ENCODE measurements around the gene FBXW11. TPM values are rescaled to one million over a fixed set of nuclear protein-coding genes. Genes with fewer than 3 reads are reported as not detected.

Gene FBXW11
- total and polyA plus RNA-seq, 10 of the 15 experiments (the other 5 are each of a cell fraction or from before 2014, with no cell fraction given), result 4.3 to 61.5 (median 40.0) TPM

DNA sequence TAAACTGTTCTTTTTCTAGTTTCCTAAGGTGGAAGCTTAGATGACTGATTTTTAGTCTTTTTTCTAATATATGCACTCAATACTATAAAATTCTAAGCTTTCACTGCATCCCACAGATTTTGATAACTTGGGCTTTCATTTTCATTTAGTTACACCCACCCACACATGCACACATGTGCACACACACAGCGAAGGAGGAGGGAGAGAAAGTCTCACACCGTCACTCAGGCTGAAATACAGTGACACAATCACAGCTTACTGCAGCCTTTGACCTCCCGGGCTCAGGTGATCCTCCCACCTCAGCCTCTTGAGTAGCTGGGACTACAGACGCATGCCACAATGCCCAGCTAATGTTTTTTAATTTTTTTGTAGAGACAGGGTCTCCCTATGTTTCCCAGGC, 124.3 kb downstream of the FBXW11 start (continued):
- TF ChIP-seq, protein P1, sequence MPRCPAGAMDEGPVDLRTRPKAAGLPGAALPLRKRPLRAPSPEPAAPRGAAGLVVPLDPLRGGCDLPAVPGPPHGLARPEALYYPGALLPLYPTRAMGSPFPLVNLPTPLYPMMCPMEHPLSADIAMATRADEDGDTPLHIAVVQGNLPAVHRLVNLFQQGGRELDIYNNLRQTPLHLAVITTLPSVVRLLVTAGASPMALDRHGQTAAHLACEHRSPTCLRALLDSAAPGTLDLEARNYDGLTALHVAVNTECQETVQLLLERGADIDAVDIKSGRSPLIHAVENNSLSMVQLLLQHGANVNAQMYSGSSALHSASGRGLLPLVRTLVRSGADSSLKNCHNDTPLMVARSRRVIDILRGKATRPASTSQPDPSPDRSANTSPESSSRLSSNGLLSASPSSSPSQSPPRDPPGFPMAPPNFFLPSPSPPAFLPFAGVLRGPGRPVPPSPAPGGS (IDR thresholded peaks at IDR 0.05; ENCODE audit: borderline replicate concordance, insufficient read depth, low read depth, low read length, poor library complexity, severe bottlenecking), result no peak
- no peak for TF ChIP-seq SMAD5 (IDR thresholded peaks at IDR 0.05; ENCODE audit: low read depth)
- TF ChIP-seq, protein P2, sequence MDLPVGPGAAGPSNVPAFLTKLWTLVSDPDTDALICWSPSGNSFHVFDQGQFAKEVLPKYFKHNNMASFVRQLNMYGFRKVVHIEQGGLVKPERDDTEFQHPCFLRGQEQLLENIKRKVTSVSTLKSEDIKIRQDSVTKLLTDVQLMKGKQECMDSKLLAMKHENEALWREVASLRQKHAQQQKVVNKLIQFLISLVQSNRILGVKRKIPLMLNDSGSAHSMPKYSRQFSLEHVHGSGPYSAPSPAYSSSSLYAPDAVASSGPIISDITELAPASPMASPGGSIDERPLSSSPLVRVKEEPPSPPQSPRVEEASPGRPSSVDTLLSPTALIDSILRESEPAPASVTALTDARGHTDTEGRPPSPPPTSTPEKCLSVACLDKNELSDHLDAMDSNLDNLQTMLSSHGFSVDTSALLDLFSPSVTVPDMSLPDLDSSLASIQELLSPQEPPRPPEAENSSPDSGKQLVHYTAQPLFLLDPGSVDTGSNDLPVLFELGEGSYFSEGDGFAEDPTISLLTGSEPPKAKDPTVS (IDR thresholded peaks at IDR 0.05; ENCODE audit: low read depth, low read length), result no peak
- no peak for TF ChIP-seq RAD21 (IDR thresholded peaks at IDR 0.05; ENCODE audit: insufficient read depth, low read depth, low read length)
- no peak for TF ChIP-seq FOS (IDR thresholded peaks at IDR 0.05; ENCODE audit: borderline replicate concordance, extremely low read depth, insufficient read length)
- no peak for TF ChIP-seq NR2C2 (IDR thresholded peaks at IDR 0.05; ENCODE audit: borderline replicate concordance, control insufficient read depth, insufficient read length, low read depth)
- no peak for TF ChIP-seq CREM (IDR thresholded peaks at IDR 0.05; ENCODE audit: low read depth)

DNA sequence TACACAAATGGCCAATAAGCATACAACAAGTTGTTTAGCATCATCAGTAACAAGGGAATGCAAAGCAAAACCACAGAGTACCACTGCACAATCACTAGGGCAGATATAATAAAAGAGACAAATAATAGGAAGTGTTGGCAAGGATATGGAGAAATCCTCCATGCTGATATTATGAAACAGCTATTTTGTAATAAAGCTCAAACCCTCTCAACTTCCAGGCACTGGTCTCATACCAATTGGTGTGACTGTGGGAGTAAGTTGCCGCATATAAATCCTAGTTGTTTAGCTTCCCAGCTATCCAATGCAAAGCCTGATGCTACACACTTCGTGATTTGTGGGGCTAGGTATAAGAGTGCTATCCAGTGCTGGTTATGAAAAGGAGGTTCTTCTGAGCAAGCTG, 132.2 kb downstream of the FBXW11 start:
- Histone ChIP-seq H3K27ac (ENCODE audit: control insufficient read depth, insufficient read depth) (no peak overlapping the region), H2AFZ (ENCODE audit: control insufficient read depth, low read depth, low read length) (no peak overlapping the region), H3K79me2 (ENCODE audit: control insufficient read depth, insufficient read depth, low read length) (no peaks in the 10 kb centered on the region), H3K9me3 (replicated peaks; ENCODE audit: control insufficient read depth, insufficient read depth, low read length) (no peaks in the 10 kb centered on the region), H3K4me2 (ENCODE audit: control insufficient read depth, insufficient read depth) (no peak overlapping the region), H3K4me1 (ENCODE audit: control insufficient read depth, insufficient read depth, low read length) (no peaks in the 10 kb centered on the region), H3K27me3 (replicated peaks in 1 of 2; ENCODE audit: control insufficient read depth in 2 of 2, insufficient read depth in 2 of 2, low read length in 1 of 2) (no peaks in the 10 kb centered on the region), H3K36me3 (ENCODE audit: control insufficient read depth in 2 of 2, insufficient read depth in 2 of 2, low read length in 1 of 2) (peaks cover 10 to 29% of the 10 kb centered on the region in 2 experiments; a peak in 3 of 4 replicates), H3K9ac (ENCODE audit: control insufficient read depth, insufficient read depth, low read length) (no peak overlapping the region), H3K4me3 (no peak overlapping the region), H4K20me1 (ENCODE audit: control insufficient read depth, insufficient read depth) (no peaks in the 10 kb centered on the region)
- FAIRE-seq (no peak), DNase-seq (ENCODE audit: low read depth, low spot score) (no peak), ATAC-seq (no peak)
- in situ Hi-C loops (cut with MboI) (no loop called here), intact Hi-C loops (cut with micrococcal nuclease; ENCODE audit: unreplicated experiment) (no loop called here)
- CTCF ChIA-PET, result interaction anchor here (1.0 to 1.7 kb wide), 2 partner anchors 16 to 38 kb away, joined by 4 to 5 read pairs; no protein-coding TSS in a partner anchor
- RAD21 ChIA-PET (ENCODE audit: unreplicated experiment), result no interaction called here
- TF ChIP-seq SMC3 (IDR thresholded peaks at IDR 0.05; ENCODE audit: borderline replicate concordance, low read length) (no peak), IKZF1 (conservative IDR thresholded peaks at IDR 0.05) (no peak)
- TF ChIP-seq, protein P2 (IDR thresholded peaks at IDR 0.05; ENCODE audit: low read depth, low read length), result no peak
- no TSS peak for BruUV-seq (replicated peaks)
- WGBS (ENCODE audit: insufficient coverage, insufficient replicate concordance, low lambda C conversion rate, missing lambda C conversion rate), result 95% methylated on average over 2 of the region's 2 CpGs
- POLR2A ChIA-PET, result no interaction called here
- SMC1A ChIA-PET (ENCODE audit: uncharacterized antibody, unreplicated experiment), result no interaction called here
